HCT116 (cell line): Measurements from ENCODE around the gene OTUD4. TPM values are rescaled to one million over a fixed set of nuclear protein-coding genes. Genes with fewer than 3 reads are reported as not detected.
"Not testable (repeated sequence)": the region's sequence is repeated elsewhere in the genome, so short reads cannot be mapped to it uniquely, and the experiment has no call there.

Experiments used
- ATAC-seq: fragments of 200-7000 bp; cut with Tn5 transposase; 2 replicates; pipeline ENCODE4 v1.9.1; 2020; ENCODE audit warnings: mild to moderate bottlenecking, moderate library complexity
- BruUV-seq: library from RNA; stranded (reverse); fragments of 400-500 nt; replicated peaks from 2 replicates; lab custom pipeline; 2021; lab: Mats Ljungman, UMichigan
- CTCF ChIA-PET: fragments of 300-600 bp; sonication (Branson Sonifier 250); formaldehyde crosslinking; loops from one replicate; lab custom pipeline; 2021; ENCODE audit warnings: antibody characterized with exemption; lab: Charles Lee
- POLR2A ChIA-PET: fragments of 300-600, 350-600 bp; sonication (Branson Sonifier 250); formaldehyde crosslinking; loops from one replicate; lab custom pipeline; 2021; ENCODE audit warnings: antibody characterized with exemption; lab: Charles Lee
- RAD21 ChIA-PET, 2 experiments: fragments of 300-600 bp; sonication (Branson Sonifier 250); formaldehyde crosslinking; loops; one replicate each; lab custom pipeline; 2023; ENCODE audit warnings: low total read pairs in 2 of 2; ENCODE audit not compliant: uncharacterized antibody in 2 of 2, unreplicated experiment in 2 of 2, low non-redundant PET in 1 of 2; lab: Charles Lee
- DNase-seq: peaks from one replicate; pipeline ENCODE4 v3.0.0-alpha.2; 2010; ENCODE audit warnings: low read depth, low spot score
- H2AFZ ChIP-seq: fragments of 200-600 bp; shearing (Covaris generic), sonication (generic); 2 replicates; pipeline ENCODE4 v1.6.1; 2017; ENCODE audit warnings: low read depth, mixed run types, mixed read lengths, antibody characterized with exemption, low read length; ENCODE audit not compliant: poor library complexity, severe bottlenecking
- H3K27ac ChIP-seq: 2 replicates; pipeline ENCODE4 v1.5.1; 2012; ENCODE audit warnings: low read depth, low read length
- H3K27me3 ChIP-seq: fragments of 200-600 bp; sonication (generic); 2 replicates; pipeline ENCODE4 v1.6.1; 2016; ENCODE audit warnings: mixed run types, low read length, mixed read lengths; ENCODE audit not compliant: insufficient read depth
- H3K36me3 ChIP-seq, 2 experiments: fragments of 200-500 bp in 1 of 2; fragments of 200-600 bp in 1 of 2; sonication (Bioruptor generic) in 1 of 2; sonication (generic) in 1 of 2; 2 replicates each; pipeline versions ENCODE4 v1.5.1 to v1.6.1; 2014 to 2016; ENCODE audit warnings: low read length in 2 of 2, inconsistent platforms in 1 of 2, mixed read lengths in 1 of 2, mixed run types in 1 of 2; ENCODE audit not compliant: insufficient read depth in 2 of 2, control insufficient read depth in 1 of 2
- H3K4me1 ChIP-seq, 2 experiments: fragments of 200-600 bp in 1 of 2; sonication (generic) in 1 of 2; 2 replicates each; pipeline versions ENCODE4 v1.5.1 to v1.6.1; 2012 to 2017; ENCODE audit warnings: low read length in 2 of 2, inconsistent platforms in 1 of 2, mild to moderate bottlenecking in 1 of 2, mixed read lengths in 1 of 2, mixed run types in 1 of 2, moderate library complexity in 1 of 2; ENCODE audit not compliant: insufficient read depth in 2 of 2, control insufficient read depth in 1 of 2
- H3K4me2 ChIP-seq: fragments of 200-600 bp; sonication (generic); 2 replicates; pipeline ENCODE4 v1.6.1; 2017; ENCODE audit warnings: mixed run types, low read length, mixed read lengths
- H3K4me3 ChIP-seq, 2 experiments: fragments of 200-600 bp in 1 of 2; sonication (generic) in 1 of 2; replicated peaks in 1 of 2; 2 replicates each; pipeline ENCODE4 v1.5.1; 2011 to 2016; ENCODE audit warnings: low read length in 2 of 2, control low read depth in 1 of 2, low read depth in 1 of 2, mild to moderate bottlenecking in 1 of 2, mixed read lengths in 1 of 2, mixed run types in 1 of 2
- H3K79me2 ChIP-seq: fragments of 200-600 bp; sonication (generic); 2 replicates; pipeline ENCODE4 v1.6.1; 2017; ENCODE audit warnings: mild to moderate bottlenecking, mixed run types, low read length, moderate library complexity, mixed read lengths; ENCODE audit not compliant: insufficient read depth
- H3K9ac ChIP-seq: fragments of 200-600 bp; sonication (generic); 2 replicates; pipeline ENCODE4 v1.6.1; 2016; ENCODE audit warnings: low read length, mixed read lengths
- H3K9me2 ChIP-seq: fragments of 200-600 bp; sonication (generic), shearing (Covaris generic); 2 replicates; pipeline ENCODE4 v1.6.1; 2017; ENCODE audit warnings: mixed run types, mild to moderate bottlenecking, moderate library complexity; ENCODE audit not compliant: insufficient read depth
- H3K9me3 ChIP-seq, 2 experiments: fragments of 200-500 bp in 1 of 2; fragments of 200-600 bp in 1 of 2; sonication (Bioruptor generic) in 1 of 2; sonication (generic) in 1 of 2; 2 replicates each; pipeline ENCODE4 v1.6.1; 2014 to 2017; ENCODE audit warnings: low read length in 2 of 2, mixed read lengths in 2 of 2, inconsistent platforms in 1 of 2, low read depth in 1 of 2, mild to moderate bottlenecking in 1 of 2, mixed run types in 1 of 2, moderate library complexity in 1 of 2; ENCODE audit not compliant: control insufficient read depth in 1 of 2, insufficient read depth in 1 of 2
- H4K20me1 ChIP-seq: fragments of 200-600 bp; sonication (generic), shearing (Covaris generic); 2 replicates; pipeline ENCODE4 v1.6.1; 2017; ENCODE audit warnings: mixed run types, mild to moderate bottlenecking, moderate library complexity; ENCODE audit not compliant: insufficient read depth
- EZH2 ChIP-seq: fragments of 200-600 bp; sonication (generic); IDR thresholded peaks from 2 replicates; pipeline ENCODE4 v1.6.1; 2017; ENCODE audit warnings: antibody characterized with exemption, mixed run types
- JUND ChIP-seq: IDR thresholded peaks from 2 replicates; pipeline ENCODE4 v1.6.1; 2012
- RAD21 ChIP-seq: IDR thresholded peaks from 2 replicates; pipeline ENCODE4 v1.6.1; 2012; ENCODE audit warnings: low read depth, mild to moderate bottlenecking
- SIN3A ChIP-seq: IDR thresholded peaks from 2 replicates; pipeline ENCODE4 v1.6.1; 2012; ENCODE audit warnings: low read depth
- SP1 ChIP-seq: IDR thresholded peaks from 2 replicates; pipeline ENCODE4 v1.6.1; 2012; ENCODE audit warnings: low read depth
- TCF7L2 ChIP-seq: IDR thresholded peaks from 2 replicates; pipeline ENCODE4 v1.7.0; 2011; ENCODE audit warnings: borderline replicate concordance, inconsistent platforms; ENCODE audit not compliant: insufficient read depth, insufficient read length; ENCODE audit errors: extremely low read depth
- ZFX ChIP-seq: fragments of 450-650 bp; IDR thresholded peaks from 2 replicates; pipeline ENCODE4 v1.6.1; 2017
- intact Hi-C: fragments of 100-400 bp; cut with micrococcal nuclease; formaldehyde crosslinking; loops from 2 replicates; pipeline ENCODE4 v1.10.0; 2022
- total RNA-seq: library from RNA; stranded (reverse); gene quantifications from one replicate; pipeline ENCODE4 v1.2.1, GENCODE V29; 2021; ENCODE audit not compliant: unreplicated experiment
- TF ChIP-seq, protein P1 (sequence below): IDR thresholded peaks from 2 replicates; pipeline ENCODE4 v1.6.1; 2012; ENCODE audit warnings: low read depth
- TF ChIP-seq, protein P2 (sequence below): IDR thresholded peaks from 2 replicates; pipeline ENCODE4 v1.6.1; 2012

The OTUD4 gene
- total RNA-seq, 1 experiment from 2014 or later: 37.2 TPM

DNA sequence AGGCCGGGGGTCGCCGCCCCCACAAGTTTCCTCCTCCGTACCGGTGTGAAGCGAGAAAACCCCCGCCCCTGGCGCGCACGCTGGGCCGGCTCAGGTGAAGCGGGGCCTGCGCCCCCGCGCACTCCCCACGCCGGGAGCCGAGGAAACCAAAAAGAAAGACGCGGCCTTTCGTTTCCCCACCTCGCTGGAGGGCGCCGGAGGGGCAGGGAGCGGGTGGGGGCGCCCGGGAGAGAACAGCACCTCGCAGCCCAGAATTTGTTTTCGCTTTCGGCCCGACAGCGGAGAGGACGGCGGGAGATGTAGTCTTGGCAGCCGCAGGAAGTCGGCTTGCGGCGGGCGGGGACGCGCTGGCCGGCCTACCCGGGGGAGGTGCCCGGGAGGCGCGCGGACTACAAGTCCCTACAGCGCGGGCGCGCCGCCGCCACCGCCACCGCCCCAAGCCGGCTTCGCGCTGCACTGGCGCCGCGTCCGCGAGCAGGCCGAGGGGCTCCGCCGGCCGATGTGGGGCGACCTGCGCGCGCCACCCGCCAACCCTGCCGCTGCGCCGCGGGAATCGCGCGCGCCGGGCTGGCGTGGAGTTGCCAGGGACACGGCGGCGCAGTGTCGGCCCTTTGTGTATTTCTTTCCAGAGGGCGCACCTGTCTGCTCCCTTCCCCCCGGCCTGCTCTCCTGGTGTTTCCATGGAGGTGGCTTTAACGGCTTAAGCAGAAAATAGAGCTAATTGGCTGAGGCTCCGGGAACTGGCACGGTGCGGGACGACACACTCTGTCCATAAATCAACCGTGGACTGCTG is at the start of gene OTUD4 (continued):
- TF ChIP-seq, protein P1, sequence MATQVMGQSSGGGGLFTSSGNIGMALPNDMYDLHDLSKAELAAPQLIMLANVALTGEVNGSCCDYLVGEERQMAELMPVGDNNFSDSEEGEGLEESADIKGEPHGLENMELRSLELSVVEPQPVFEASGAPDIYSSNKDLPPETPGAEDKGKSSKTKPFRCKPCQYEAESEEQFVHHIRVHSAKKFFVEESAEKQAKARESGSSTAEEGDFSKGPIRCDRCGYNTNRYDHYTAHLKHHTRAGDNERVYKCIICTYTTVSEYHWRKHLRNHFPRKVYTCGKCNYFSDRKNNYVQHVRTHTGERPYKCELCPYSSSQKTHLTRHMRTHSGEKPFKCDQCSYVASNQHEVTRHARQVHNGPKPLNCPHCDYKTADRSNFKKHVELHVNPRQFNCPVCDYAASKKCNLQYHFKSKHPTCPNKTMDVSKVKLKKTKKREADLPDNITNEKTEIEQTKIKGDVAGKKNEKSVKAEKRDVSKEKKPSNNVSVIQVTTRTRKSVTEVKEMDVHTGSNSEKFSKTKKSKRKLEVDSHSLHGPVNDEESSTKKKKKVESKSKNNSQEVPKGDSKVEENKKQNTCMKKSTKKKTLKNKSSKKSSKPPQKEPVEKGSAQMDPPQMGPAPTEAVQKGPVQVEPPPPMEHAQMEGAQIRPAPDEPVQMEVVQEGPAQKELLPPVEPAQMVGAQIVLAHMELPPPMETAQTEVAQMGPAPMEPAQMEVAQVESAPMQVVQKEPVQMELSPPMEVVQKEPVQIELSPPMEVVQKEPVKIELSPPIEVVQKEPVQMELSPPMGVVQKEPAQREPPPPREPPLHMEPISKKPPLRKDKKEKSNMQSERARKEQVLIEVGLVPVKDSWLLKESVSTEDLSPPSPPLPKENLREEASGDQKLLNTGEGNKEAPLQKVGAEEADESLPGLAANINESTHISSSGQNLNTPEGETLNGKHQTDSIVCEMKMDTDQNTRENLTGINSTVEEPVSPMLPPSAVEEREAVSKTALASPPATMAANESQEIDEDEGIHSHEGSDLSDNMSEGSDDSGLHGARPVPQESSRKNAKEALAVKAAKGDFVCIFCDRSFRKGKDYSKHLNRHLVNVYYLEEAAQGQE: no peak
- TF ChIP-seq TCF7L2 (peak; percentile 83), RAD21 (no peak), SP1 (no peak), ZFX (peak; percentile 74), EZH2 (no peak), SIN3A (no peak), JUND (no peak)
- TF ChIP-seq, protein P2, sequence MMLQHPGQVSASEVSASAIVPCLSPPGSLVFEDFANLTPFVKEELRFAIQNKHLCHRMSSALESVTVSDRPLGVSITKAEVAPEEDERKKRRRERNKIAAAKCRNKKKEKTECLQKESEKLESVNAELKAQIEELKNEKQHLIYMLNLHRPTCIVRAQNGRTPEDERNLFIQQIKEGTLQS: no peak

DNA sequence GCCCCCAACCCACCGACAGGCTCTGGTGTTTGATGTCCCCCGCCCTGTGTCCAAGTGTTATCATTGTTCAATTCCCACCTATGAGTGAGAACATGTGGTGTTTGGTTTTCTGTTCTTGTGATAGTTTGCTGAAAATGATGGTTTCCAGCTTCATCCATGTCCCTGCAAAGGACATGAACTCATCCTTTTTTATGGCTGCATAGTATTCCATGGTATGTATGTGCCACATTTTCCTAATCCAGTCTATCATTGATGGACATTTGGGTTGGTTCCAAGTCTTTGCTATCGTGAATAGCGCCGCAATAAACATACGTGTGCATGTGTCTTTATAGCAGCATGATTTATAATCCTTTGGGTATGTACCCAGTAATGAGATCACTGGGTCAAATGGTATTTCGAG is 42.8 kb upstream of the OTUD4 start:
- H3K4me3 ChIP-seq, DNase-seq, H3K9me2 ChIP-seq, intact Hi-C loops, H3K9ac ChIP-seq, H4K20me1 ChIP-seq, BruUV-seq, H3K27me3 ChIP-seq, H3K4me1 ChIP-seq, H3K36me3 ChIP-seq, H3K4me2 ChIP-seq, ATAC-seq, POLR2A ChIA-PET, H3K9me3 ChIP-seq, CTCF ChIA-PET, H3K79me2 ChIP-seq, H2AFZ ChIP-seq, H3K27ac ChIP-seq, RAD21 ChIA-PET: not testable (repeated sequence)

DNA sequence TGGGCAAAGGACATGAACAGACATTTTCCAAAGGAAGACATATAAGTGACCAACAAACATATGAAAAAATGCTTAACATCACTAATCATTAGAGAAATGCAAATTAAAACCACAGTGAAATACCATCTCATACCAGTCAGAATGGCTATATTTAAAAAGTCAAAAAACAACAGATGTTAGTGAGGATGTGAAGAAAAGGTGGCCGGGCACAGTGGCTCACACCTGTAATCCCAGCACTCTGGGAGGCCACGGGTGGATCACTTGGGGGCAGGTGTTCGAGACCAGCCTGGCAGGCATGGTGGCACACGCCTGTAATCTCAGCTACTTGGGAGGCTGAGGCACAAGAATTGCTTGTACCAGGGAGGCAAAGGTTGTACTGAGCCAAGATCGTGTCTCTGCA is 41.1 kb upstream of the OTUD4 start:
- not testable (repeated sequence) for H3K4me2 ChIP-seq

More for the DNA sequence above, 41.1 kb upstream of the OTUD4 start:
- H3K36me3 ChIP-seq, H4K20me1 ChIP-seq, BruUV-seq, H3K9me2 ChIP-seq, H3K4me1 ChIP-seq, ATAC-seq, intact Hi-C loops, H3K9ac ChIP-seq, H3K79me2 ChIP-seq, H3K27ac ChIP-seq, H3K4me3 ChIP-seq, DNase-seq, POLR2A ChIA-PET, H2AFZ ChIP-seq, H3K27me3 ChIP-seq, H3K9me3 ChIP-seq, CTCF ChIA-PET, RAD21 ChIA-PET: not testable (repeated sequence)
